Endothelial cell (in vitro differentiated cells): ENCODE measurements around the gene ANXA4. TPM values are rescaled to one million over a fixed set of nuclear protein-coding genes. Genes with fewer than 3 reads are reported as not detected.

Source experiments
- DNase-seq: peaks from one replicate; pipeline ENCODE4 v3.0.0; 2021; ENCODE audit warnings: low spot score
- H3K27ac Mint-ChIP-seq: one replicate; pipeline ENCODE4 v1.8.0; 2021; ENCODE audit warnings: mixed read lengths, inconsistent platforms; ENCODE audit not compliant: unreplicated experiment
- H3K27me3 Mint-ChIP-seq: one replicate; pipeline ENCODE4 v1.8.0; 2021; ENCODE audit warnings: mild to moderate bottlenecking, moderate library complexity, mixed read lengths, inconsistent platforms; ENCODE audit not compliant: unreplicated experiment
- H3K36me3 Mint-ChIP-seq: one replicate; pipeline ENCODE4 v1.8.0; 2021; ENCODE audit warnings: mild to moderate bottlenecking, low read depth, mixed read lengths, inconsistent platforms; ENCODE audit not compliant: unreplicated experiment
- H3K4me1 Mint-ChIP-seq: one replicate; pipeline ENCODE4 v1.8.0; 2021; ENCODE audit warnings: mild to moderate bottlenecking, mixed read lengths, inconsistent platforms; ENCODE audit not compliant: unreplicated experiment
- H3K4me3 Mint-ChIP-seq: one replicate; pipeline ENCODE4 v1.8.0; 2021; ENCODE audit warnings: mild to moderate bottlenecking, mixed read lengths, inconsistent platforms; ENCODE audit not compliant: unreplicated experiment
- H3K9me3 Mint-ChIP-seq: one replicate; pipeline ENCODE4 v1.8.0; 2021; ENCODE audit warnings: mixed read lengths, inconsistent platforms; ENCODE audit not compliant: unreplicated experiment
- CTCF ChIP-seq: fragments of 200-600 bp; sonication (generic); IDR thresholded peaks from one replicate; pipeline ENCODE4 v1.5.0; 2021; ENCODE audit warnings: antibody characterized with exemption; ENCODE audit not compliant: unreplicated experiment
- total RNA-seq: library from RNA; stranded (reverse); fragmentation: NEBNext Ultra II Directional; extraction: Animal tissue kit (Norgen Biotek cat#: 25700); gene quantifications from one replicate; pipeline ENCODE4 v1.2.1, GENCODE V29; 2021; ENCODE audit not compliant: unreplicated experiment

The ANXA4 gene
- total RNA-seq, 1 donor from 2014 or later: 29.4 TPM

- no peak overlapping the region for H3K27ac Mint-ChIP-seq
- no peaks in the 10 kb centered on the region for H3K9me3 Mint-ChIP-seq
- H3K4me1 Mint-ChIP-seq: peaks cover 5% of the 10 kb centered on the region
- H3K36me3 Mint-ChIP-seq: peaks cover 3% of the 10 kb centered on the region
- no peak overlapping the region for H3K4me3 Mint-ChIP-seq
- DNase-seq: no peak
- no peak for TF ChIP-seq CTCF
- peaks cover 1% of the 10 kb centered on the region for H3K27me3 Mint-ChIP-seq
Observed at GRCh38 chr2:69766014-69766413, 24.1 kb downstream of the ANXA4 start.

GRCh38 chr2:69767034-69767433, 25.1 kb downstream of the ANXA4 start:
- Mint-ChIP-seq H3K27ac (no peak overlapping the region), H3K27me3 (peaks cover 1% of the 10 kb centered on the region), H3K4me1 (peaks cover 5% of the 10 kb centered on the region), H3K9me3 (no peaks in the 10 kb centered on the region), H3K4me3 (no peak overlapping the region), H3K36me3 (peaks cover 3% of the 10 kb centered on the region)
- DNase-seq: no peak
- no peak for TF ChIP-seq CTCF

DNA sequence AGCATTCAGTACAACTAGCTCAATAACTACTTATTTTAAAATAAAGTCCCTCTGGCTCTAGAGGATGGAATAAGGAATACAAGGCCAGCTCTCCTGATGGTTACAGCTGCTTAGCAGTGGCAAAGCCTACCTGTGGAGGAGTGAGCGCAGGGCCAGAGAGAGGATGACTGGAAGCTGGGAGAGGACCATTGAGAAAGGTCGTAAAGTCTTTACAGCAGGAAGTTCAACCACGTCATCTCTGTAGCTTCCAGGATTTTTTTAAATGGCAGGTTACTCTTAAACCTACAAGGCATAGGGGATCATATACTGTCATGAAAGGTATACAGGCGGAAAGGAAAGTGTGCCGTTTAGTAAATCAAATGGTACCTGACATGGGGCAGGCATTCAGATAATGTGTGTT, 26.3 kb downstream of the ANXA4 start:
- TF ChIP-seq CTCF: no peak
- Mint-ChIP-seq H3K27ac (no peak overlapping the region), H3K9me3 (no peaks in the 10 kb centered on the region), H3K27me3 (peaks cover 1% of the 10 kb centered on the region), H3K4me3 (no peak overlapping the region), H3K36me3 (no peaks in the 10 kb centered on the region), H3K4me1 (peaks cover 5% of the 10 kb centered on the region)
- DNase-seq: no peak

DNA sequence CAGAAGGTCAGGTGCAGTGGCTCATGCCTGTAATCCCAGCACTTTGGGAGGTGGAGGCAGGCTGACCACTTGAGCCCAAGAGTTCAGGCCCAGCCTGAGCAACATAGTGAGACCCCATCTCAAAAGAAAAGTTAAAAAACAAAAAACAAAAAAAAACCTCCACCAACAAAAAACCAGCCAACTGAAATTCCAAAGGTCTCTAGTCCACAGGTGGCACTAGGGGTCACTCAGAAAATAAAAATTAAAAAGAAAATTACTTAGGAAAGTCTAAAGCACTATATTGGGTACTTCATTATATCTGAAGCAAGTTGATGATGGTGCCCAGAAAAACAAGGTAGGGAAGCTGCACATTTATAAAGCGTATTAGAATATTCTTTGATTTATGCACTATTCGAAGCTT, 26.9 kb downstream of the ANXA4 start:
- DNase-seq: no peak
- Mint-ChIP-seq H3K27ac (no peak overlapping the region), H3K4me3 (no peak overlapping the region), H3K9me3 (no peaks in the 10 kb centered on the region), H3K27me3 (peaks cover 1% of the 10 kb centered on the region), H3K4me1 (peaks cover 5% of the 10 kb centered on the region), H3K36me3 (no peaks in the 10 kb centered on the region)
- no peak for TF ChIP-seq CTCF

DNA sequence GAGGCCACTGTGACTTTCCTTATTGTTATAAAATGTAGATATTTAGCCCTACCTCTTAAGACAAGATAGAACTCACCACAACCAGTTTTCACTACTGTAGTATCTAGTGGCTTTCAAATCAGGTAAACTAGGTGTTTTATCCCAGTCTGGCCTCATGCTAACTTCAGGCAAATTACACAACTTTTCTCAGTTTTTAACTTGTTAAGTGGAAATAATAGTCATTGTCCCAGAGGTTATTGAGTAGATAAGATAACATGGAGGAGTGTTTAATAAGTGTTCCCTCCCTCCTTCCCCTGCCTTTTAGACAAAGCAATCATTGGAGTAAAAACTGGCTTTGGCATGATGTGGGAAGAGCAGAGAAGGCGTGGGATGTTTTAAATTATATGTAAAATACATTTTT, 27.3 kb downstream of the ANXA4 start:
- DNase-seq: no peak
- Mint-ChIP-seq H3K4me1 (peaks cover 5% of the 10 kb centered on the region), H3K36me3 (no peaks in the 10 kb centered on the region), H3K27ac (no peak overlapping the region), H3K4me3 (no peak overlapping the region), H3K27me3 (peaks cover 1% of the 10 kb centered on the region), H3K9me3 (no peaks in the 10 kb centered on the region)
- TF ChIP-seq CTCF: no peak
